Heart right ventricle (tissue), 16 donors: ENCODE results near the gene EPOP. TPM values are rescaled to one million over a fixed set of nuclear protein-coding genes. Genes with fewer than 3 reads are reported as not detected.

Source experiments
- ATAC-seq, 8 donors: fragments of 200-7000 bp; cut with Tn5 transposase; one replicate each; pipeline ENCODE4 v1.9.1; 2020; ENCODE audit warnings: mild to moderate bottlenecking in 8 of 8, moderate library complexity in 8 of 8, moderate number of reproducible peaks in 1 of 8
- DNase-seq, 2 donors: peaks; one replicate each; pipeline ENCODE4 v3.0.0-alpha.2; 2020
- H3K27ac ChIP-seq, 10 donors: fragments of 200-600 bp; sonication (generic) in 2 of 10; one replicate each; pipeline versions ENCODE4 v1.5.0 to v1.8.0; 2020 to 2022; ENCODE audit warnings: mild to moderate bottlenecking in 3 of 10
- H3K27me3 ChIP-seq, 7 donors: fragments of 200-600 bp; one replicate each; pipeline ENCODE4 v1.8.0; 2021 to 2022; ENCODE audit warnings: mild to moderate bottlenecking in 2 of 7
- H3K36me3 ChIP-seq, 9 donors: fragments of 200-600 bp; sonication (generic) in 1 of 9; one replicate each; pipeline versions ENCODE4 v1.5.0 to v1.8.0; 2020 to 2022; ENCODE audit warnings: mild to moderate bottlenecking in 2 of 9
- H3K4me1 ChIP-seq, 9 donors: fragments of 200-600 bp; sonication (generic) in 1 of 9; one replicate each; pipeline versions ENCODE4 v1.5.0 to v1.8.0; 2020 to 2022; ENCODE audit warnings: mild to moderate bottlenecking in 4 of 9
- H3K4me3 ChIP-seq, 10 donors: fragments of 200-600 bp; sonication (generic) in 2 of 10; one replicate each; pipeline versions ENCODE4 v1.5.0 to v1.8.0; 2020 to 2022; ENCODE audit warnings: mild to moderate bottlenecking in 7 of 10, moderate library complexity in 2 of 10
- H3K9me3 ChIP-seq, 11 donors: fragments of 200-600 bp in 10 of 11; sonication (generic) in 2 of 11; one replicate each; pipeline versions ENCODE4 v1.5.0 to v1.8.0; 2013 to 2022; ENCODE audit warnings: mild to moderate bottlenecking in 2 of 11, control low read depth in 1 of 11, moderate library complexity in 1 of 11
- WGBS, 2 donors: extraction: QIAGEN DNeasy Blood & Tissue Kit; methylation state at CpG; one replicate each; pipeline ENCODE4 v1.1.7; 2013; ENCODE audit warnings: inconsistent platforms in 1 of 2; 5-methylcytosine and 5-hydroxymethylcytosine counted together
- intact Hi-C, 10 donors: fragments of 100-400 bp; cut with DNase I; formaldehyde crosslinking; loops; one replicate each; pipeline versions ENCODE4 v1.11.1 to v1.14.2; 2022
- polyA plus RNA-seq, 2 donors: library from polyadenylated mRNA; stranded (reverse); fragments of 200-250 nt; gene quantifications; one replicate each; pipeline ENCODE4 v1.2.3, GENCODE V29; 2013
- total RNA-seq, 10 donors: library from RNA; stranded (reverse); fragmentation: NEBNext Ultra II Directional in 3 of 10; extraction: Animal tissue kit (Norgen Biotek cat#: 25700) in 3 of 10; gene quantifications; one replicate each; pipeline versions ENCODE4 v1.2.1 to v1.2.4, GENCODE V29; 2021 to 2023
- TF ChIP-seq, protein P1 (sequence below), 9 donors: fragments of 200-600 bp; sonication (generic) in 2 of 9; IDR thresholded peaks; one replicate each; pipeline versions ENCODE4 v1.5.0 to v1.8.0; 2021 to 2022; ENCODE audit warnings: antibody characterized with exemption in 9 of 9, mild to moderate bottlenecking in 5 of 9, moderate library complexity in 1 of 9
- donor health status: Arrhythmogenic right ventricular cardiomyopathy.
- donor health status: ischemic (EF 13 %, LVEDD 7.1; RV severe dilation, severe dysfunction).
- donor health status: healthy with polysubstance abuse.
- donor health status: DM: no; HTN: yes; CAD: no.
- donor health status: DM: no; HTN: no; CAD: no.
- donor health status: ischemic (EF 25% LVEDD 6.9; RV normal size, moderate dysfunction).
- donor health status: ischemic (EF 25% LVEDD 5.7; RV mildly dilated, moderate dysfunction).
- donor health status: healthy.
- donor health status: DM: yes; HTN: yes; CAD: no.
- donor health status: Ischemic cardiomyopathy.
- donor health status: ischemic (EF 35%, LVEDD 5.7; RV mildly dilated, moderate dysfunction).
- donor health status: nonischemic (EF 11% LVEDD 7.7; RV severe dilation, severe dysfunction).
- donor health status: DM: yes; HTN: yes; CAD: no.
- donor health status: PGD.
- donor health status: ischemic (EF 29% LVEDD 5.4; RV normal size, mild dysfunction).
- donor health status: nonischemic (EF 23%, LVEDD 6.1; RV moderate dilation, normal function).

EPOP gene
- total and polyA plus RNA-seq, 12 donors, result 0.25 to 2.2 (median 0.73) TPM

DNA sequence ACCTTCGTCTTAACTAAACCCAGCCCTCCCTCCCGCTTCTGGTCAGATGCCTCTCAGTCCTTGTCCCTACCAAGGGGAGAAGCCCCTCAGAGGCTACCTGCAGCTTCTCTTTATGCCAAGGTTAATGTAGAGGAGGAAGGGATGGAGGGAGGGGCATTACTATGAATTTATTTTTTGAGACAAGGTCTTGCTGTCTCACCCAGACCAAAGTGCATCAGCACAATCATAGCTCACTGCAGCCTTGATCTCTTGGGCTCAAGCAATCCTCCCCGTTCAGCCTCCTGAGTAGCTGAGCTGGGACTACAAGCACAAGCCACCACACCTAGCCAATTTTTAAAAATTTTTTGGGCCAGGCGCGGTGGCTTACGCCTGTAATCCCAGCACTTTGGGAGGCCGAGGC is 15.3 kb downstream of the EPOP start:
- peaks cover 0 to 7% (median 0%) of the 10 kb centered on the region in 9 donors for H3K4me1 ChIP-seq
- no peak overlapping the region for H3K4me3 ChIP-seq
- H3K27ac ChIP-seq, result no peak overlapping the region
- H3K27me3 ChIP-seq, result peaks cover 0 to 55% (median 16%) of the 10 kb centered on the region in 7 donors
- ATAC-seq (no peak), DNase-seq (no peak)
- no peaks in the 10 kb centered on the region for H3K36me3 ChIP-seq
- intact Hi-C loops, result no loop called here
- H3K9me3 ChIP-seq, result no peaks in the 10 kb centered on the region
- WGBS, 2 donors, result 70 to 84% methylated on average over 7 of the region's 7 CpGs
- TF ChIP-seq, protein P1, sequence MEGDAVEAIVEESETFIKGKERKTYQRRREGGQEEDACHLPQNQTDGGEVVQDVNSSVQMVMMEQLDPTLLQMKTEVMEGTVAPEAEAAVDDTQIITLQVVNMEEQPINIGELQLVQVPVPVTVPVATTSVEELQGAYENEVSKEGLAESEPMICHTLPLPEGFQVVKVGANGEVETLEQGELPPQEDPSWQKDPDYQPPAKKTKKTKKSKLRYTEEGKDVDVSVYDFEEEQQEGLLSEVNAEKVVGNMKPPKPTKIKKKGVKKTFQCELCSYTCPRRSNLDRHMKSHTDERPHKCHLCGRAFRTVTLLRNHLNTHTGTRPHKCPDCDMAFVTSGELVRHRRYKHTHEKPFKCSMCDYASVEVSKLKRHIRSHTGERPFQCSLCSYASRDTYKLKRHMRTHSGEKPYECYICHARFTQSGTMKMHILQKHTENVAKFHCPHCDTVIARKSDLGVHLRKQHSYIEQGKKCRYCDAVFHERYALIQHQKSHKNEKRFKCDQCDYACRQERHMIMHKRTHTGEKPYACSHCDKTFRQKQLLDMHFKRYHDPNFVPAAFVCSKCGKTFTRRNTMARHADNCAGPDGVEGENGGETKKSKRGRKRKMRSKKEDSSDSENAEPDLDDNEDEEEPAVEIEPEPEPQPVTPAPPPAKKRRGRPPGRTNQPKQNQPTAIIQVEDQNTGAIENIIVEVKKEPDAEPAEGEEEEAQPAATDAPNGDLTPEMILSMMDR (IDR thresholded peaks at IDR 0.05), result no peak

DNA sequence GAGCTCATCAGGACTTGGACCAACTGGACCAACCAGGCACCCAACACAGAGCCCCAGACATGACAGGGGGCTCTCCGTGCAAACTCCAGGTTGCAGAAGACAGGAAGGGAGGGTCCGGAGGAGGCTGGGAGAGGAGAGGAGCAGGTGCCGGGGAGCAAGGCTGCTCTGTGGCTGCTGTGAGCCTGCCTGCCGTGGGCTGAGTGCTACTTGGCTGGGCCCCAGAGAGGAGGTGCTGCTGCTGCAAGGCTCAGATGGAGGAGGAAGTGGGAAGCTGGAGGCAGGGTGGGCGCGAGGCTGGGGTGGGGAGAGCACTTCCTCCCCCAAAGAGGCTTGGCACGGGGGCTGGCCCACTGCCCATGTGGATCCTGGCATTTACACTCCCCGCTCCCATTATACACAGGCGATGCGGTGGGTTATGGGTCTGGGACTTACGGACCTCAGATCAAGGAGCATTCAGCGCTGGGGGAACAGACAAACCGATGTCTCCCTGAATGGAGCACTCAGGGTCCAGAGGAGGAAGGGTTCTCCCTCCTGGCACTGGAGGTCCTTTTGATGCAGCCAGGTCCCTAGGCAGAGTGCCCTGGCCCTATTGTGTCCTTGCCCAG is 15.9 kb downstream of the EPOP start:
- ATAC-seq (peak in 2 of 8 donors; percentile 44 to 49), DNase-seq (peak in 1 of 2 donors; percentile 26)
- H3K27me3 ChIP-seq, result peaks cover 0 to 55% (median 22%) of the 10 kb centered on the region in 7 donors
- intact Hi-C loops, result no loop called here
- H3K9me3 ChIP-seq, result no peaks in the 10 kb centered on the region
- 51 to 61% methylated on average over 13 of the region's 13 CpGs for WGBS, 2 donors
- TF ChIP-seq, protein P1 (IDR thresholded peaks at IDR 0.05), result no peak
- no peak overlapping the region for H3K4me3 ChIP-seq
- no peaks in the 10 kb centered on the region for H3K36me3 ChIP-seq
- peaks cover 0 to 12% (median 0%) of the 10 kb centered on the region in 9 donors for H3K4me1 ChIP-seq
- no peak overlapping the region for H3K27ac ChIP-seq

DNA sequence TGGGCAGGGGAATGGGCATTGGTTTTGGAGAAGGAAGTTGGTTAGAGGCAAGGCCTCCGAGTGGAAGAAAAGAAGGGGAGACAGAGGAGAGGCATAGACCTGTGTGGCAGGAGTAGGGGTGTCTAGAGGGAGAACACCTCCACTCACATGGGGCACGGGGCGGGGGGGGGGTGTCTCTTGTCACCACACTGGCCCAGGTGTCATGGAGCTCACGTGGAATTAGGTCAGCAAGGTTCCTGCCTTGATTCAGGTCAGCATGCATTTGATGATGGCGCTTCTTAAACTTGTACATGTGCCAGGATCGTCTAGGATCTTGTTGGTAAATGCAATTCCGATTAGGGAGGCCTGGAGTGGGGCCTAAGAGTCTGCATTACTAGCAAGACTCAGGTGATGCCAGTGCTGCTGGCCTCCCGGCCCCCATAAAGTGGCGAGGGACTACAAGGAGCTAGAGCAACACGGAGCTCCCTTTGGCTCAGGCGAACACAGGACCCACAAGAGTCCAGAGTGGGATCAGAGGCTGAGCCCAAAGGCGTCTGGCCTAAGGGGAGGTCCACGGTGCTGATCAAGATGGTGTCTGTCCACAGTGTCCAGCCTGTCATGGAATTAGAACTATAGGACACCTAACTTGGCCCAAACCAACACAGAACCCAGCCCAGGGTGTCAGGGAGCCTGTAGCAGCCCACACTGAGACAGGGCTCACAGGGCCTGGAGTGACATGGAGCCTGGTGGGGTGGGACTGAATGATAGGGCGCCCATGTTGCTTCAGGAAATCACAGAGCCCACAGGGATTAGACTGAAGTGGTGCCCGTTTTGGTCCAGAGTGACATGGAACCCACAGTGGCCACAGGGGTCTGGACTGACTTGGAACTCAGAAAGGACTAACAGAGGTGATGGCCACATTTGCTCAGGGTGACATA is 16.7 kb downstream of the EPOP start:
- Histone ChIP-seq H3K36me3 (no peaks in the 10 kb centered on the region), H3K4me1 (peaks cover 0 to 12% (median 0%) of the 10 kb centered on the region in 9 donors), H3K27ac (no peak overlapping the region), H3K4me3 (no peak overlapping the region), H3K27me3 (peaks cover 0 to 55% (median 26%) of the 10 kb centered on the region in 7 donors), H3K9me3 (no peaks in the 10 kb centered on the region)
- 83 to 84% methylated on average over 15 of the region's 15 CpGs for WGBS, 2 donors
- DNase-seq, result no peak
- intact Hi-C loops, result no loop called here
- TF ChIP-seq, protein P1 (IDR thresholded peaks at IDR 0.05), result no peak
- no peak for ATAC-seq

DNA sequence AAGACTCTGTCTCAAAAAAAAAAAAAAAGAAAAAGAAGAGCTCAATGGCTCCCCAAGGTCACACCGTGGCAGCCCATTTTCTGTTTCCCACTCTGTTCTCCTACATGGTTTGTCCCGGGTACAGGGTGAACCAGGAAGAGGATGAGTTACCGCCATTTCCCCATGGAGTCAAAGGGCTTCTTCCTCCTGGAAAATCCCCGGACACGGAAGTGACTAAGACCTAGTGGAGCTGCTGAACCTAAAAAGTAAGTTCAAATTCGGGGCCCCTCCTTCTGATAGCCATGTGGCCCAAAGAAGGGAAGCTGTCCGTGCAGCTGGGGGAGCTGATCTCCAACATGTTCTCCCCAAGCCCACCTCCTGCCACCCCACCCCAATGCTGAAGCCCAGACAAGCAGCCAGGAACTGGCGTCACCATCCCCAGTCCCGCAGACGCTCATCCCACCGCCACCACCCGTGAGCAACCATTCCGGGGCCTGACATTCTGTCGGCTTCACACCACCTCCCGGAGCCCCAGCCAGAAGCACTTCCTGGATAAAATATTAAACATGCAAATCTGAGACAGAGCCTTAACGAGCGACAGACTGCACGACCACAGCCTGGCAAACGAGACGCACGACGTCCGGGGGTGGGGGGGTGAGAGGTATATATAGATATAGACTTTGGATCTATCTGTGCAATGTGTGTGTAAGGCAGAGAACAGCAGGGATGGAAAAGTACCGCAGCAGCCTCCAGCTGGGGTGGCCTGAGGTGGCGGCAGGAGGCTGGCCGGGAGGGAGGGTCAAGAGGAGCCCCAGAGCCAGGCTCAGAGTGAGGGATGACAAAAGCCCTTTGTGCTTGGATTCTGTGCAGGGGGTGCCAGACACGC is 17.6 kb downstream of the EPOP start:
- DNase-seq (no peak), ATAC-seq (peak in 1 of 8 donors; percentile 35)
- intact Hi-C loops, result no loop called here
- 56 to 57% methylated on average over 27 of the region's 27 CpGs for WGBS, 2 donors
- TF ChIP-seq, protein P1 (IDR thresholded peaks at IDR 0.05), result no peak
- H3K4me3 ChIP-seq, result peak overlapping the region in 1 of 10 donors; percentile 7
- H3K36me3 ChIP-seq, result no peaks in the 10 kb centered on the region
- peaks cover 0 to 62% (median 29%) of the 10 kb centered on the region in 7 donors for H3K27me3 ChIP-seq
- H3K27ac ChIP-seq, result no peak overlapping the region
- peaks cover 0 to 12% (median 0%) of the 10 kb centered on the region in 9 donors for H3K4me1 ChIP-seq
- no peaks in the 10 kb centered on the region for H3K9me3 ChIP-seq
